Measurements from ENCODE around the gene IGSF6. TPM values are rescaled to one million over a fixed set of nuclear protein-coding genes. Genes with fewer than 3 reads are reported as not detected.
"Not testable (repeated sequence)": the region's sequence is repeated elsewhere in the genome, so short reads cannot be mapped to it uniquely, and the experiment has no call there.

Gene IGSF6
- polyA plus RNA-seq, 1 of the 3 experiments (the other 2 are of a cell fraction): not detected

DNA sequence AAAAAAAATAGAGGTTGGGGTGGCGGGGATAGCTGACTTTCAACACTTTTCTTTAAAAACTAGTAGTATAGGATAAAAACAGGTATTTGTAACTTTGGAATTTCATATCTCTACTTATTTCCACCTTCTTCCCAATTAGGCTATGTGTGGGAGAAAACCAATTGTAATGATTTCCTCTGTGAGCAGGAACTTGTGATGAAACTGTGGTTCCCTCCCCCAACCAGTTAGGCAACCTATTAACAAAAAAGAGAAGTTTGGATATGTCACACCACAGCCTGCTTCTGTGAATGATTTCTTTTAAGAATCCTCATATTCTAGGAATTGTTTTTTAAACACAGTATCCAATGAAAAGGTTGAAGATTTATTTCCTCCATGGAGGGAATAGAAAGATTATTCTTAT, 1.9 kb downstream of the IGSF6 start:
- CTCF ChIA-PET: interaction anchor here (0.6 to 3.9 kb wide), 4 partner anchors 10 to 67 kb away, joined by 3 to 16 read pairs (median 9); no protein-coding TSS in a partner anchor
- DNase-seq: no peak
- no peaks in the 10 kb centered on the region for H3K27me3 ChIP-seq (ENCODE audit: insufficient read depth)
- H3K27ac ChIP-seq (ENCODE audit: low read depth in 2 of 2, low read length in 1 of 2): no peak overlapping the region
- WGBS (ENCODE audit: low lambda C conversion rate): 100% methylated on average over 1 of the region's 1 CpG
- no peaks in the 10 kb centered on the region for H4K20me1 ChIP-seq (ENCODE audit: insufficient read depth)
- no peak overlapping the region for H3K4me2 ChIP-seq
- no peak overlapping the region for H2AFZ ChIP-seq (ENCODE audit: low read depth)
- H3K4me3 ChIP-seq (ENCODE audit: low read depth in 2 of 2, low read length in 1 of 2): no peak overlapping the region
- no peak overlapping the region for H3K9ac ChIP-seq
- H3K4me1 ChIP-seq (ENCODE audit: control insufficient read depth in 1 of 2, insufficient read depth in 2 of 2, low read depth in 1 of 2, low read length in 1 of 2): peaks cover 0 to 3% of the 10 kb centered on the region in 2 experiments; a peak in 1 of 4 replicates
- peaks cover 6% of the 10 kb centered on the region for H3F3A ChIP-seq (replicated peaks; ENCODE audit: insufficient read depth)
- H3K79me2 ChIP-seq (ENCODE audit: insufficient read depth): peaks cover 41% of the 10 kb centered on the region
- POLR2A ChIA-PET: no interaction called here
- H3K9me2 ChIP-seq: no peaks in the 10 kb centered on the region
- no peak for TF ChIP-seq RCOR1 (IDR thresholded peaks at IDR 0.05; ENCODE audit: low read length)
- TF ChIP-seq SMC3 (IDR thresholded peaks at IDR 0.05; ENCODE audit: low read depth, low read length): no peak
- TF ChIP-seq TCF12 (IDR thresholded peaks at IDR 0.05): no peak
- TF ChIP-seq FOSL2 (IDR thresholded peaks at IDR 0.05; ENCODE audit: borderline replicate concordance, low read depth): no peak
- no peak for TF ChIP-seq FOXM1 (IDR thresholded peaks at IDR 0.05; ENCODE audit: low read depth)
- TF ChIP-seq, protein P1, sequence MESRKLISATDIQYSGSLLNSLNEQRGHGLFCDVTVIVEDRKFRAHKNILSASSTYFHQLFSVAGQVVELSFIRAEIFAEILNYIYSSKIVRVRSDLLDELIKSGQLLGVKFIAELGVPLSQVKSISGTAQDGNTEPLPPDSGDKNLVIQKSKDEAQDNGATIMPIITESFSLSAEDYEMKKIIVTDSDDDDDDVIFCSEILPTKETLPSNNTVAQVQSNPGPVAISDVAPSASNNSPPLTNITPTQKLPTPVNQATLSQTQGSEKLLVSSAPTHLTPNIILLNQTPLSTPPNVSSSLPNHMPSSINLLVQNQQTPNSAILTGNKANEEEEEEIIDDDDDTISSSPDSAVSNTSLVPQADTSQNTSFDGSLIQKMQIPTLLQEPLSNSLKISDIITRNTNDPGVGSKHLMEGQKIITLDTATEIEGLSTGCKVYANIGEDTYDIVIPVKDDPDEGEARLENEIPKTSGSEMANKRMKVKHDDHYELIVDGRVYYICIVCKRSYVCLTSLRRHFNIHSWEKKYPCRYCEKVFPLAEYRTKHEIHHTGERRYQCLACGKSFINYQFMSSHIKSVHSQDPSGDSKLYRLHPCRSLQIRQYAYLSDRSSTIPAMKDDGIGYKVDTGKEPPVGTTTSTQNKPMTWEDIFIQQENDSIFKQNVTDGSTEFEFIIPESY (IDR thresholded peaks at IDR 0.05; ENCODE audit: borderline replicate concordance, low read depth): no peak
- TF ChIP-seq MAX (IDR thresholded peaks at IDR 0.05; ENCODE audit: low read depth): no peak
- TF ChIP-seq, protein P2, sequence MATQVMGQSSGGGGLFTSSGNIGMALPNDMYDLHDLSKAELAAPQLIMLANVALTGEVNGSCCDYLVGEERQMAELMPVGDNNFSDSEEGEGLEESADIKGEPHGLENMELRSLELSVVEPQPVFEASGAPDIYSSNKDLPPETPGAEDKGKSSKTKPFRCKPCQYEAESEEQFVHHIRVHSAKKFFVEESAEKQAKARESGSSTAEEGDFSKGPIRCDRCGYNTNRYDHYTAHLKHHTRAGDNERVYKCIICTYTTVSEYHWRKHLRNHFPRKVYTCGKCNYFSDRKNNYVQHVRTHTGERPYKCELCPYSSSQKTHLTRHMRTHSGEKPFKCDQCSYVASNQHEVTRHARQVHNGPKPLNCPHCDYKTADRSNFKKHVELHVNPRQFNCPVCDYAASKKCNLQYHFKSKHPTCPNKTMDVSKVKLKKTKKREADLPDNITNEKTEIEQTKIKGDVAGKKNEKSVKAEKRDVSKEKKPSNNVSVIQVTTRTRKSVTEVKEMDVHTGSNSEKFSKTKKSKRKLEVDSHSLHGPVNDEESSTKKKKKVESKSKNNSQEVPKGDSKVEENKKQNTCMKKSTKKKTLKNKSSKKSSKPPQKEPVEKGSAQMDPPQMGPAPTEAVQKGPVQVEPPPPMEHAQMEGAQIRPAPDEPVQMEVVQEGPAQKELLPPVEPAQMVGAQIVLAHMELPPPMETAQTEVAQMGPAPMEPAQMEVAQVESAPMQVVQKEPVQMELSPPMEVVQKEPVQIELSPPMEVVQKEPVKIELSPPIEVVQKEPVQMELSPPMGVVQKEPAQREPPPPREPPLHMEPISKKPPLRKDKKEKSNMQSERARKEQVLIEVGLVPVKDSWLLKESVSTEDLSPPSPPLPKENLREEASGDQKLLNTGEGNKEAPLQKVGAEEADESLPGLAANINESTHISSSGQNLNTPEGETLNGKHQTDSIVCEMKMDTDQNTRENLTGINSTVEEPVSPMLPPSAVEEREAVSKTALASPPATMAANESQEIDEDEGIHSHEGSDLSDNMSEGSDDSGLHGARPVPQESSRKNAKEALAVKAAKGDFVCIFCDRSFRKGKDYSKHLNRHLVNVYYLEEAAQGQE (IDR thresholded peaks at IDR 0.05; ENCODE audit: low read depth, low read length): no peak
- no peak for TF ChIP-seq USF1 (IDR thresholded peaks at IDR 0.05; ENCODE audit: borderline replicate concordance, low read depth)
- no peak for TF ChIP-seq RFX5 (IDR thresholded peaks at IDR 0.05; ENCODE audit: low read length)
- no peak for TF ChIP-seq RAD21 (IDR thresholded peaks at IDR 0.05; ENCODE audit: low read length)
- no peak for TF ChIP-seq TAF1 (IDR thresholded peaks at IDR 0.05; ENCODE audit: borderline replicate concordance, low read depth, low read length)
- no peak for TF ChIP-seq SIN3A (IDR thresholded peaks at IDR 0.05; ENCODE audit: borderline replicate concordance, low read depth, low read length)
- no peak for TF ChIP-seq FOXJ3 (CRISPR knock-in tag; IDR thresholded peaks at IDR 0.05)
- TF ChIP-seq CHD2 (IDR thresholded peaks at IDR 0.05; ENCODE audit: low read length, partially characterized antibody): no peak
- TF ChIP-seq POLR2AphosphoS5 (IDR thresholded peaks at IDR 0.05; ENCODE audit: low read depth, low read length): no peak
- no peak for TF ChIP-seq RXRA (IDR thresholded peaks at IDR 0.05; ENCODE audit: borderline replicate concordance, low read depth)
- TF ChIP-seq GATA2 (CRISPR knock-in tag; IDR thresholded peaks at IDR 0.05): no peak
- TF ChIP-seq USF2 (IDR thresholded peaks at IDR 0.05; ENCODE audit: borderline replicate concordance, low read depth, low read length): no peak
- H3K36me3 ChIP-seq (replicated peaks in 1 of 2; ENCODE audit: control insufficient read depth in 1 of 2, insufficient read depth in 2 of 2, low read length in 1 of 2): peaks cover 8 to 13% of the 10 kb centered on the region in 2 experiments
- no peaks in the 10 kb centered on the region for H3K9me3 ChIP-seq

- DNase-seq; POLR2A ChIA-PET; H3K4me3 ChIP-seq (ENCODE audit: low read depth in 2 of 2, low read length in 1 of 2); H3F3A ChIP-seq (replicated peaks; ENCODE audit: insufficient read depth); H4K20me1 ChIP-seq (ENCODE audit: insufficient read depth); H3K36me3 ChIP-seq (replicated peaks in 1 of 2; ENCODE audit: control insufficient read depth in 1 of 2, insufficient read depth in 2 of 2, low read length in 1 of 2); H3K9me3 ChIP-seq; H3K4me1 ChIP-seq (ENCODE audit: control insufficient read depth in 1 of 2, insufficient read depth in 2 of 2, low read depth in 1 of 2, low read length in 1 of 2); H2AFZ ChIP-seq (ENCODE audit: low read depth); H3K9me2 ChIP-seq; H3K4me2 ChIP-seq; H3K9ac ChIP-seq; H3K27me3 ChIP-seq (ENCODE audit: insufficient read depth); H3K27ac ChIP-seq (ENCODE audit: low read depth in 2 of 2, low read length in 1 of 2): not testable (repeated sequence)
- CTCF ChIA-PET: interaction anchor here (0.6 to 3.9 kb wide), 4 partner anchors 7 to 67 kb away, joined by 3 to 20 read pairs (median 10); no protein-coding TSS in a partner anchor
- 97% methylated on average over 11 of the region's 12 CpGs for WGBS (ENCODE audit: low lambda C conversion rate)
- peaks cover 47% of the 10 kb centered on the region for H3K79me2 ChIP-seq (ENCODE audit: insufficient read depth)
These were observed 2.5 kb downstream of the IGSF6 start for GRCh38 chr16:21649826-21650406.
